HG03565 (cell line): Measurements from ENCODE around the gene OR2F2.

Experiments used
- ATAC-seq: cut with Tn5 transposase; IDR thresholded peaks from one replicate; pipeline ENCODE4 v1.9.1; 2021; ENCODE audit warnings: mild to moderate bottlenecking, moderate library complexity; ENCODE audit not compliant: unreplicated experiment

The OR2F2 gene, protein sequence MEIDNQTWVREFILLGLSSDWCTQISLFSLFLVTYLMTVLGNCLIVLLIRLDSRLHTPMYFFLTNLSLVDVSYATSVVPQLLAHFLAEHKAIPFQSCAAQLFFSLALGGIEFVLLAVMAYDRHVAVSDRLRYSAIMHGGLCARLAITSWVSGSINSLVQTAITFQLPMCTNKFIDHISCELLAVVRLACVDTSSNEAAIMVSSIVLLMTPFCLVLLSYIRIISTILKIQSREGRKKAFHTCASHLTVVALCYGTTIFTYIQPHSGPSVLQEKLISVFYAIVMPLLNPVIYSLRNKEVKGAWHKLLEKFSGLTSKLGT

DNA sequence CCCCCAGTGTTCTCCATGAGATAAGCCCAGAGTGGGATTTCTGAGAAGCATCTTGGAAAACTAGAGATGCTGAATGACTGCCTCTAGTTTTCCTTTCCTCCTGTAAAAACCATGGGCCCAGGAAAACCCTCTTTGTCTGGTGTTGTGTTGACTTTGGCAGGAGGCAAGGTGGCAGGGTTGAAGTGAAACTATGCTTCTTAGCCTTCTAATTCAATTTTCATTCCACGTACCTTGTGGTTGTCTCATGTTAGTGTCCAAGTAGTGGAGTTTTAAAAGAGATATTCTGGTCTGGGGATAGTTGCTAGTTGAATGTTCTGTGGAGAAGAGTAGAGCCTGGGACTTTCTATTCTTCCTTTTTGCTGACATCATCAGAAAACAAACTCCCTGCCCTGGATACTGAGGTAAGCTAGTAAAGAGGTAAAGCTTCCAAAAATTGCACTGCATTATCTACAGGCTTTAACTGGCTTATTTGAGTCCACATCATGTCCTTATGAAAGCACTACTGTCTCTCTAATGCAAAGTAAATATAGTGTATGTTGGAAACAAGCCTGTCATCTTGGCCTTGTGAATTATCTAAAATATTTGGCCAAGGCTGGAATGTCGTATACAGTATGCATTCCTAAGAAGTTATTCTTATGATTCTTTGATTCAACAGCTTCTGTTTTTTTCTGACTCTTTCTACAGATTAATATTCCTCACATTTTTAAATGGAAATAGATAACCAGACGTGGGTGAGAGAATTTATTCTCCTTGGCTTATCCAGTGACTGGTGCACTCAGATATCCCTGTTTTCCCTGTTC is at the start of gene OR2F2:
TSS of gene OR2F2 (plus strand) at position 708 of the 800 bp plus-strand sequence. CDS start at position 708, 0 bp downstream.
- ATAC-seq: no peak

DNA sequence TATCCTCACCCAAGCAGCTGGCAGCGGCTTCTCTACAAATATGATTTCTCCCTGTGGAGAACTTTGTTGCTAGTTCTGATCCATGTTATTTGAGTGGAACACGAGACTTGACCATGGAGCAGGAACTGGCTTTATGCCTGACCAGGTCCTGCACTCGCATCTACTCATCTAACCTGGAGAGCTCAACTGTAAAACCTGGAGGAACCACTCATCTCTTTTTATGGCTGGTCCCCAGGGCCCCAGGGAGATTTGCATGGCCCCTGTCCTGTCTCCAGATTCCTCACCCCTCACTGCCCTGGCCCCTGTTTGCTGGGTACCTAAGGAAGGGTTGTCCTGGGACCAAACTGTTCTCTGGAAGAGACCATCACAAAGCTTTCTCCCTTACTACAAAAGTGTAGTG is 49.1 kb upstream of the OR2F2 start:
- ATAC-seq: no peak

DNA sequence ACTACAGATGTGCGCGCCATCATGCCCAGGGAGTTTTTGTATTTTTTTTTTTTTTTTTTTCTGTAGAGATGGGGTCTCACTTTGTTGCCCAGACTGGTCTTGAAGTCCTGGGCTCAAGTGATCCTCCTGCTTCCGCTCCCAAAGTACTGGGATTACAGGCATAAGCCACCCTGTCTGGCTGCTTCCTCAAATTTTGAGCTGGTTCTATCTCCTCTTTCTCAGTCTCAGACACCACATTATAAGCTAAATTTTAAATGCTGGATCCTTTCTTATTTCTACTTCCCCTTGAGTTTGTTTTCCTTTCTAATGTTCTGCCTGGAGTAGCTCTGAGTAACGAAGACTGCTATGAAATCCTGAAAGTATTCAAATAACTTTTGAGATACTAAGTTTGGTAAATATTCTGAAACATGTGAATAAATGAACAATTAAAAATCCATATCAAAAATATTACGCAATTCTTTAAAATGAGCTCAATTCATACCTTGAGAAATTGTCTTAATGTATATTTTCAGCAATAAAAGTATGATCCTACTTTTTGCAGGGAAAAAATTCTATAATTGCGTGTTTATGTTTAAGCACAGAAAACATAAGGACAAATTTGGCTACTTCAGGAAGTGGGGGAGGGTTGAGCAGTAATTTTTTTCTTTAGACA is 48.1 kb upstream of the OR2F2 start:
- no peak for ATAC-seq

GRCh38 chr7:143889068-143889467 is 46.0 kb upstream of the OR2F2 start:
- no peak for ATAC-seq

- ATAC-seq: no peak
Measured at GRCh38 chr7:143890558-143890957, 44.5 kb upstream of the OR2F2 start.

- no peak for ATAC-seq
Measured at GRCh38 chr7:143891457-143891856, 43.6 kb upstream of the OR2F2 start.

- ATAC-seq: peak; percentile 96
Measured at GRCh38 chr7:143892527-143893300, 42.3 kb upstream of the OR2F2 start.

- no peak for ATAC-seq
Measured at GRCh38 chr7:143896667-143897066, 38.4 kb upstream of the OR2F2 start.

GRCh38 chr7:143898810-143899209 is 36.2 kb upstream of the OR2F2 start:
- ATAC-seq: no peak

- ATAC-seq: no peak
Measured at GRCh38 chr7:143900230-143900766, 34.7 kb upstream of the OR2F2 start.

DNA sequence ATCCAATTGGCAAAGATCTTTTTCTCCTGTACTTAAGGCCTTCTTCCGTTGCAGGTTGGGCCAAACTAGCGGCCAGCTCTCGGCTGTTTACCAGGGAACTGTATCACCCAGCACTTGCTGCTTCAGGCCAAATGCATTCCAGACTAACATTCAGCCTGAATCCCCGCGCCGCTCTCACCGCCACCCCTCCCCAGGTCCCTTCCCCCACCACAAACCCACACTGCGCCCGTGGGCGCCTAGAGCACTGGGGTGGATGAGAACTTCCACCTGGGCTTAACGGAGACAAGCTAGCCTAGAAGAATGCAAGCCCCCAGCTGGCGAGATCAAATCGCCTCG is 33.7 kb upstream of the OR2F2 start:
- ATAC-seq: no peak

DNA sequence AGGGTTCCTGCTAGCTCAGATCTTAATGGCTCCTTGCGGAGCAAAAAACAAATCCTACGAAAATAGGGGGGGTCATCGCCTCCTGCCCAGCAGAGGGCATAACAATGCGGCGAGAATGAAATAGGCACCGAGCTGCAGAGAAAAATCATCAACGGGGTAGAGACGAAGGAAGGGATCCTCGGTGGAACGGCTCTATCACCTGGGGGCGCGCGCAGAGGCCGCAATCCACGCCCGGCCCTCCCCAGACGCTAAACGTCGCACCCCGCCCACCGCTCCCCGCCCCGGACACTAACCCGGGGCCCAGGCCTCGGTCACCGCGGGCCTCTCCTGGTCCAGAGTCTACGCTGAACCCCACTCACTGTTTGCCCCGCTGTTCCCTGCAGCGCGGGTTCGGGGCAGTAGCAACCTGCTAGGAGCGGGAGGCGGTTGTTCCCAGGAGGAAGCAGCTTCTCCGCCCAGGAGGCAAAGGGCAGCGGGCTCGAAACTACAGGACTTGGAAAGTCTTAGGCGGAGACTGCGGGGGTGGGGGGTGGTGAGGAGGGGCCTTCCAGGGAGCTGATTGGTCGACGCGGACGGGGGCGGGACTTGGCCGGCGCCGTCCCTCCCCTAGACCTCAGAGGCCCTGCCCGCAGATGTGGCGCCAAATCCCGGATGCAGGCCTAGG is 33.2 kb upstream of the OR2F2 start, which contains the start of gene TCAF1:
TSS of gene TCAF1 (minus strand) at position 509 of the 664 bp plus-strand sequence. CDS start 25,568 bp downstream, outside the sequence.
- ATAC-seq: peak; percentile 89

GRCh38 chr7:143902332-143902899 is 32.6 kb upstream of the OR2F2 start:
- no peak for ATAC-seq

GRCh38 chr7:143905509-143905908 is 29.5 kb upstream of the OR2F2 start:
- ATAC-seq: no peak

DNA sequence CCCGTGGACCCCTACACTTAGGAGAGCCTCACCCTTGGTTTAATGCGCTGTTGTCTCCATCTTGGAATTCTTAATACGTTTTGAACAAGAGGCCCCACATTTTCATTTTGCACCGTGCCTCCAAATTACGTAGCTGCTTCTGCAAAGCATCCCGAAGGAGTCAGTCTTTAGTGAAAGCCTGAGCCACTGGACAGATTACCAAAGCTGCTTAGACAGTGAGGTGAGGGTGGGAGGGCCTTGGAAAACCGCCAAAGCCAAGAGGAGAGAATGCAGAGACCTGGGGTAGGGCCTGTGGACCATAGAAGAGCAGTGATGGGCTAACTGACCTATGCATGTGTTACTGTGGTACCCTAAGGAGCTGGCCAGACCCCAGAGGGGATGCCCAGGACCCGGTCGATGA is 28.9 kb upstream of the OR2F2 start:
- ATAC-seq: no peak

- ATAC-seq: no peak
Measured at GRCh38 chr7:143906895-143907294, 28.1 kb upstream of the OR2F2 start.

DNA sequence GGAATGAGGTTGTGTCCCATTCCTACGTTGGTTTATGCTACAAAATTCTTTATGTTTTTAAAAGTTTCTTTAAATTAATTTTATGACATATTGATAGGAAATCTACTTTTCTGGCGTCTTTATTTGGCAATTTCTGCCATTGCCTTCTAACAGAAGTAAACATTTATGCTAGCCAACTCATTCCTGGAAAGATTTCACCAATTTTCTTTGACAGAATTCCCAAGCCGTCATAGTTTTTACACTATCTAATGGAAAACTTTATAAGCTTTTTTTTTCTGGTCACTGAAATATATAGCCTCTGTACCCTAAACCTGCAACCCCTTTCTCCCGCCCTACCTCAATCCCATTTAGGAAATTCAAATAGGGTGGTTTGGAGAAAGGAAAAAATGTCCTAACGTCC is 26.9 kb upstream of the OR2F2 start:
- no peak for ATAC-seq

- ATAC-seq: no peak
Measured at GRCh38 chr7:143909863-143910262, 25.2 kb upstream of the OR2F2 start.

DNA sequence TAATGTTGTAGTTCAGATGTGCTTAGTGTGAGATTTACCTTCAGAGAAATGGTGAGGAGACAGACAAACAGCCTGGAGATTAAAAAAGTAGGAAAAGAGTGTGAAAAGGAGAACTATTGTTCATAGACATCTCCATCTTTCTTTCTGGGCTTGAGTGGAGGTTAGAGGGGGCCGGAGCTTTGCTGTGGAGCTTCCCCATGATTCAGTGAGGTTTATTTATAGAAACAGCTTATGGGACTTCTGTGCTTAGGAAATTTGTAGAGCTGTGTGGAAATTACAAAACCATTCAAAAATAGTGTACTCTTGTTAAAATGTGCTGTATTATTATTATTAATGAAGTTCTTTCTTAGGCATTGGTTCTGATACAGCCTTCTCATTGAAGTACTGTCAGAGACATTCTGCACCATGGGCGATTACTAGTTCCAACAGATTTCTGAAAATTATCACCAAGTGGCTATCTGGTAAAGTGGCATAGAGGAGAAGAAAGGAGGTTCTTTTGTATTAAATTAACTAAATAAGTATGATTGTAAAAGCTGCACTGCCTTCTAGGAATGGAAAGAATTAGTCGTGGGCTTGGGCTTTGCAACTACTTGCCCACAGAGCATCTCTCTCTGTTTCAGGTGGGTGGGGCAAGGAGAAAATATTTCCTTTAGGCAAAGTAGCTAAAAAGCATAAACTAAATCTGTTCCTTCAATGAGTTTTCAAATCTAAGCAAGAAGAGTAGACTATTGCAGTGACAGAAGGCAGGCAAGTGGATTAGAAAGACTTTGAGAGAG is 24.4 kb upstream of the OR2F2 start:
- ATAC-seq: no peak
